Motor neuron (in vitro differentiated cells): Measurements from ENCODE around the gene EIF1. TPM values are rescaled to one million over a fixed set of nuclear protein-coding genes. Genes with fewer than 3 reads are reported as not detected.

Source experiments
- ATAC-seq, 8 experiments: fragments of 200-7000 bp; cut with Tn5 transposase; replicated peaks in 6 of 8; 2 replicates each; pipeline ENCODE4 v1.8.0; 2021; ENCODE audit warnings: mild to moderate bottlenecking in 8 of 8, moderate library complexity in 8 of 8
- H3K27ac ChIP-seq, 2 donors: fragments of 250-450 bp; sonication (Bioruptor Pico); 2 replicates each; pipeline ENCODE4 v1.9.0; 2021; ENCODE audit warnings: antibody characterized with exemption in 2 of 2, mild to moderate bottlenecking in 2 of 2, moderate library complexity in 1 of 2
- H3K4me1 ChIP-seq, 2 donors: fragments of 250-450 bp; sonication (Bioruptor Pico); replicated peaks in 1 of 2; 2 replicates each; pipeline ENCODE4 v1.6.1; 2021; ENCODE audit warnings: antibody characterized with exemption in 2 of 2, mild to moderate bottlenecking in 2 of 2, moderate library complexity in 1 of 2
- H3K4me3 ChIP-seq, 5 donors: fragments of 250-450 bp; sonication (Bioruptor Pico); 2 replicates each; pipeline ENCODE4 v1.9.0; 2021; ENCODE audit warnings: antibody characterized with exemption in 5 of 5, mild to moderate bottlenecking in 5 of 5, moderate library complexity in 4 of 5
- WGBS, 10 experiments: fragments of 450-650 bp; shearing (Covaris generic); methylation state at CpG; one replicate each; pipeline ENCODE4 v1.0.0; 2022; 5-methylcytosine and 5-hydroxymethylcytosine counted together
- in situ Hi-C, 9 experiments: fragments of 400-800 bp; cut with MboI; loops; one replicate each; pipeline ENCODE4 v1.15.0; 2021; ENCODE audit warnings: low sequenced_read_pairs in 9 of 9, low pct_unique_long_range_greater_than_20kb in 2 of 9; ENCODE audit not compliant: unreplicated experiment in 9 of 9
- total RNA-seq, 8 experiments: library from RNA; unstranded; fragments of 300-600 nt; gene quantifications; 2 replicates each; pipeline versions ENCODE4 v1.2.3 to v1.2.4, GENCODE V29; 2022

Gene EIF1
- total RNA-seq, 8 experiments from 2014 or later: 160 to 776 (median 444) TPM

DNA sequence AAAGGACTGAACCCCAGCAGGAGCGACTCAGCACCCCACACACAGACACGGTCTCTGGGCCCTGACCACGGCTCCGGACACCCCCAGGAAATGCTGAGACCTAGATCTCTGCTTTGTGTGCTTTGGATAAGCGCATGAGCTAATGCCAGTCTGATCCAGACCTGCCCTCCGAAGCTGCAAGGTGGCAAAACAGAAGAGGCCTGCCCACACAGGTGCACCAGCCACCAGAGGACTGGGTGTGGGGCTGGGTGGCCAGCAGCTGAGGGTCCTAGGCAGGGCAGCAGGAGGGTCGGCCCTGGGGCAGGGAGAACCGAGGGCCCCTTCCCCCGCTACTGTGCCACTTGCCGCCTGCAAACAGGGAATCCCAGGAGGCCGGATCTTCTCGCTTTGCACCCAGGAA, 30.7 kb upstream of the EIF1 start:
- Histone ChIP-seq H3K27ac (no peak overlapping the region), H3K4me3 (no peak overlapping the region), H3K4me1 (peaks cover 10 to 13% of the 10 kb centered on the region in 2 donors)
- WGBS, 10 experiments: 20 to 100% (median 55%) methylated on average over 1 to 2 of the region's 12 CpGs; no CpG with 5 or more reads in 6 of the 10 experiments
- in situ Hi-C loops: loop anchor here (10.0 to 25.0 kb wide), 6 partner anchors 96 to 1046 kb away; partner anchors contain the start of genes KRT10 (in 3 of the 9), KRT9 (in 2 of the 9) and KRT12 (in 1 of the 9)
- no peak for ATAC-seq

- WGBS, 10 experiments: 40% methylated on average over 1 of the region's 5 CpGs; no CpG with 5 or more reads in 9 of the 10 experiments
- Histone ChIP-seq H3K27ac (no peak overlapping the region), H3K4me3 (no peak overlapping the region), H3K4me1 (peaks cover 10 to 13% of the 10 kb centered on the region in 2 donors)
- in situ Hi-C loops: loop anchor here (10.0 to 25.0 kb wide), 6 partner anchors 97 to 1047 kb away; partner anchors contain the start of genes KRT10 (in 3 of the 9), KRT9 (in 2 of the 9) and KRT12 (in 1 of the 9)
- no peak for ATAC-seq
Measured at GRCh38 chr17:41658846-41659245, 29.8 kb upstream of the EIF1 start.

DNA sequence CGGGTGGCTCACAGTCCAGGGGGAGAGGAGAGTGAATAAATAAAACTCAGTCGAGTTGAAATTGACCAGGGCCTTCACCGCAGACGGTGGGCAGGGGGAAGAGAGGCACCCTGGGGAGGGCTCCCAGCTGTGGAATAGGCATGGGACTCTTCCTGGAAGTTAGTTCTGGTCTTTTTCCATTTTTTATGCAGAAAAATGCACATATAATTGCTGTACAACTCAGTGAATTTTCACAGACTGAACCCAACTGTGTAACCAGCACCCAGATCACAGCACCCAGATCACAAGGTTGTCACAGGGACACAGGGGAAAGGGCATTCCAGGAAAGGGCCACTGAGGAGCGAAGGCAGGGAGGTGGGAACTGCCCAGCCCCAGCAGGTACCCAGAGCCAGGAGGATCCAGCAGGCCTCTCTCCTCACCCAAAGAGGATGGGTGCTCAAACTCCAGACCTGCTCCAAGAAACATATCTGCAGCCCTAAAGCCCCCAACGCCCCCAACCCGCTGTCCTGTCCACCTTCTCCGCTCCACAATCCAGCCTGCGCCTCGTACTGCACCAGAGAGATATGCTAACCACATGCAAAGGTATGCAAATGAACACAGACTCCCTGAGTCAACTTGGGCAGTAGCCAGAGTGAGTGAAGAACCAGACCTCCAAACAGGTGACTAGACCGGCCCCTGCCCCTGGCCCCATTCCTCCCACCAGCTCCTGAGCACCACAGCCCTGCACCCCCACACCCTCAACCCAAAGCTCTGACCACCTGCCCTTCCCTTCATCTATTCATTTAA, 29.1 kb upstream of the EIF1 start:
- ATAC-seq: peak in 3 of 8 experiments; percentile 60 to 69 (median 60)
- Histone ChIP-seq H3K4me3 (no peak overlapping the region), H3K27ac (no peak overlapping the region), H3K4me1 (peaks cover 10 to 13% of the 10 kb centered on the region in 2 donors)
- in situ Hi-C loops: loop anchor here (5.0 to 25.0 kb wide), 9 partner anchors 97 to 1047 kb away; partner anchors contain the start of genes KRT10 (in 3 of the 9), KRT9 (in 2 of the 9) and KRT12 (in 1 of the 9)
- WGBS, 10 experiments: 0 to 69% (median 27%) methylated on average over 1 to 8 of the region's 11 CpGs; no CpG with 5 or more reads in 4 of the 10 experiments

- no peak overlapping the region for H3K4me3 ChIP-seq
- in situ Hi-C loops: loop anchor here (5.0 to 25.0 kb wide), 8 partner anchors 98 to 1048 kb away; partner anchors contain the start of genes KRT10 (in 3 of the 9), KRT9 (in 2 of the 9) and KRT12 (in 1 of the 9)
- 0 to 79% (median 20%) methylated on average over 1 to 3 of the region's 8 CpGs; no CpG with 5 or more reads in 5 of the 10 experiments for WGBS, 10 experiments
- peak in 3 of 8 experiments; percentile 1 to 4 (median 2) for ATAC-seq
- no peak overlapping the region for H3K27ac ChIP-seq
- peaks cover 10% of the 10 kb centered on the region in 2 donors for H3K4me1 ChIP-seq
Measured at GRCh38 chr17:41660221-41660711, 28.4 kb upstream of the EIF1 start.

DNA sequence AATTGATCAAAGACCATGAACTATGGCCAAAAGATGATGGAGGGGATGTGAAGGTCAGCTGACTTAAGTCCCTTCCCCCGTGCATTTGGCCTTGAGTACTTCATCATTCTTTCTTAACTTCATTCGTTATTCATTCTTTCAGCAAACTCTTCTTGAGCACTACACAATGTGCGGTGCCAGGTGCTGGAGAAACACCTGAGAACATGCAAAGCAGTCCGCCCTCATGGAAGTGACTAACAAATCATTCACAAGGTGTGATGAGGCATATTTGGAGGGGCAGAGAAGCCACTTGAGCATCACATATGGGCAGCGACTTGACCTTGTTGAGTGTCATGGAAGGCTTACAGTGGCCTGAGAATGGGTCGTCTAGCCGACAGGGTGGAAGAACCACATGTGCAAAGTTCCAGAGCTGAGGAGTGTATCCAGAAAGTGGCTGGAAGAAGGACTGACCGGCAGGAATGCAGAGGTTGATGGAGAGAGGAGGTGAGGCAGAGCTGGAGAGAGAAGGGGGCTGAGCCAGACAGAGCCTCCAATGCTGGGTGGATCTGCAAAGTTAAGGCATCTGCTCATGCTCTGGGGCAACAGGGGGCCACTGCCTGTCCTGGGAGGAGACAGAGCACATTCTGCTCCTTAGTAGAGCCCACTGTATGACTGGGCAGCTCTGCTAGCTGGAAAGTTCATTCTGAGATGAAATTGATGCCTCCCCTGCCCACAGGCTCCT, 25.1 kb upstream of the EIF1 start:
- Histone ChIP-seq H3K4me1 (peaks cover 10 to 17% of the 10 kb centered on the region in 2 donors), H3K27ac (no peak overlapping the region), H3K4me3 (no peak overlapping the region)
- WGBS, 10 experiments: 41 to 93% (median 69%) methylated on average over 3 to 7 of the region's 8 CpGs; no CpG with 5 or more reads in 3 of the 10 experiments
- in situ Hi-C loops: loop anchor here (5.0 to 25.0 kb wide), 8 partner anchors 101 to 1051 kb away; partner anchors contain the start of genes KRT10 (in 3 of the 9), KRT9 (in 2 of the 9) and KRT12 (in 1 of the 9)
- no peak for ATAC-seq

DNA sequence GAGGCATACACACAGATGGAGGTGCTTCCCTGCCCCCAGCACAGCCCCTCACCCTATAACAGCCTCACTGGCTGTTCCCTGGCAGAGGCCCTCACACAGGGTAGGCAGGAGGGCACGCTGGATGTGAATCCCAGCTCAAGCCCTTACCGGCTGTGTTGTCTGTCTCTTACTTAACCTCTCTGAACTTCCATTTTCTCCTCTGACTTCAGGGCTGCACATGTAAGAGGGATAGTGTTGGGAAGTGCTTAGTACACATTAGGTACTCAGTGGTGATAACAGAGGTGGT, 24.6 kb upstream of the EIF1 start:
- 60 to 63% methylated on average over 1 to 2 of the region's 2 CpGs; no CpG with 5 or more reads in 8 of the 10 experiments for WGBS, 10 experiments
- in situ Hi-C loops: loop anchor here (5.0 to 25.0 kb wide), 8 partner anchors 102 to 1052 kb away; partner anchors contain the start of genes KRT10 (in 3 of the 9), KRT9 (in 2 of the 9) and KRT12 (in 1 of the 9)
- no peak for ATAC-seq
- H3K27ac ChIP-seq: no peak overlapping the region
- no peak overlapping the region for H3K4me3 ChIP-seq
- peaks cover 10 to 17% of the 10 kb centered on the region in 2 donors for H3K4me1 ChIP-seq

- in situ Hi-C loops: loop anchor here (5.0 to 25.0 kb wide), 8 partner anchors 103 to 1053 kb away; partner anchors contain the start of genes KRT10 (in 3 of the 9), KRT9 (in 2 of the 9) and KRT12 (in 1 of the 9)
- WGBS, 10 experiments: 47 to 100% (median 95%) methylated on average over 1 to 4 of the region's 15 CpGs; no CpG with 5 or more reads in 6 of the 10 experiments
- H3K27ac ChIP-seq: peak overlapping the region; percentile 92 to 96
- H3K4me1 ChIP-seq: peaks cover 10 to 17% of the 10 kb centered on the region in 2 donors
- no peak for ATAC-seq
- no peak overlapping the region for H3K4me3 ChIP-seq
Measured at GRCh38 chr17:41664587-41665565, 23.8 kb upstream of the EIF1 start.

DNA sequence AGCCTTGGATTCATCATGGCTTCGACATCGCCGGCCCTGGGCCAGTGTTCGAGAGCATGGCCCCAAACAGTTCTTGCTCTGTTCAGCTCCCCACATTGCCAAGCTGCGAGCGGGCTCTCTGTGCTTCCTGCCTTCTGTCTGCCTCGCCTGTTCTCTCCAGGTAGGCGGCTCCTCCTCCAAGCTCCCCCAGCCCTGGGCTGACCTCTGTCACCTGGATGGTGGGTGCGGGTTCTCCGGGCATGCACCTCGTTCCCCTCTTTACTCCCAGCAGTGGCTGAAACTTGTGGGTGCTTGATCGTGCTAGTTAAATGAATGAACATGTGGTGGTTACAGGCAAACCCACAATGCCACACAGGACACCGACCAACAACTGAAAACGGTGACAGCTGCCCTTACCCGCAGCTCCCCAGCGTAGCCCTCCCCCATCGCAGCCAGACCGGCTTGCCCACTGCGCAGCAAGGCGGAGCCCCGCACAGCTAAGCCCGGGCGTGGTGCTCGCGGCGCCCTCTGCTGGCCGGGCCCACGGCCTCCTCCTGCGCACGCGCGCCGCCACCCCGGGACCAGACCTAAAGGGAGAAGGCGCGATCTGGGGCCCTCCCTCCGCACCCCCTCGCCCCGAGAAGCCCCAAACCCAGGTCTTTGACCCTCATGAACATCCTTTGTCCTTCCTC, 23.0 kb upstream of the EIF1 start:
- WGBS, 10 experiments: 0 to 11% (median 0%) methylated on average over 1 to 6 of the region's 39 CpGs; no CpG with 5 or more reads in 7 of the 10 experiments
- Histone ChIP-seq H3K27ac (peak overlapping the region; percentile 92 to 96), H3K4me3 (peak overlapping the region; percentile 16 to 28 (median 27)), H3K4me1 (peaks cover 10 to 17% of the 10 kb centered on the region in 2 donors)
- in situ Hi-C loops: loop anchor here (10.0 to 25.0 kb wide), 7 partner anchors 103 to 1053 kb away; partner anchors contain the start of genes KRT10 (in 3 of the 9), KRT9 (in 2 of the 9) and KRT12 (in 1 of the 9)
- ATAC-seq: peak; percentile 80 to 86 (median 84)

- 0 to 47% (median 0%) methylated on average over 1 to 2 of the region's 11 CpGs; no CpG with 5 or more reads in 6 of the 10 experiments for WGBS, 10 experiments
- ATAC-seq: peak; percentile 10 to 80 (median 64)
- Histone ChIP-seq H3K27ac (peak overlapping the region; percentile 92 to 96), H3K4me1 (peaks cover 10 to 17% of the 10 kb centered on the region in 2 donors), H3K4me3 (peak overlapping the region; percentile 16 to 28 (median 27))
- in situ Hi-C loops: loop anchor here (10.0 to 25.0 kb wide), 7 partner anchors 104 to 1054 kb away; partner anchors contain the start of genes KRT10 (in 3 of the 9), KRT9 (in 2 of the 9) and KRT12 (in 1 of the 9)
Measured at GRCh38 chr17:41666237-41666641, 22.4 kb upstream of the EIF1 start.

GRCh38 chr17:41666708-41667279, 21.9 kb upstream of the EIF1 start:
- ATAC-seq: peak; percentile 48 to 60 (median 55)
- Histone ChIP-seq H3K4me1 (peaks cover 10 to 17% of the 10 kb centered on the region in 2 donors), H3K4me3 (peak overlapping the region; percentile 16 to 28 (median 27)), H3K27ac (peak overlapping the region; percentile 92 to 96)
- 0 to 20% (median 0%) methylated on average over 2 to 4 of the region's 23 CpGs; no CpG with 5 or more reads in 6 of the 10 experiments for WGBS, 10 experiments
- in situ Hi-C loops: loop anchor here (10.0 to 25.0 kb wide), 7 partner anchors 104 to 1054 kb away; partner anchors contain the start of genes KRT10 (in 3 of the 9), KRT9 (in 2 of the 9) and KRT12 (in 1 of the 9)
